Omental fat pad (tissue), 4 donors: ENCODE results near the gene CXXC5. TPM values are rescaled to one million over a fixed set of nuclear protein-coding genes. Genes with fewer than 3 reads are reported as not detected.

Source experiments
- ATAC-seq: fragments of 150-250 bp; one replicate; pipeline ENCODE4 v1.9.1; 2016; ENCODE audit warnings: mild to moderate bottlenecking, moderate library complexity; ENCODE audit not compliant: low FRiP score
- DNase-seq: peaks from one replicate; pipeline ENCODE4 v3.0.0-alpha.2; 2019; ENCODE audit warnings: low spot score
- CTCF ChIP-seq, 3 donors: fragments of 450-650 bp; IDR thresholded peaks; one replicate each; pipeline ENCODE4 v1.5.1; 2016 to 2017; ENCODE audit warnings: antibody characterized with exemption in 3 of 3, mild to moderate bottlenecking in 3 of 3, moderate library complexity in 2 of 3
- total RNA-seq, 4 donors: library from RNA; depleted of rRNA; stranded (reverse); fragments of >200 nt; gene quantifications; one replicate each; pipeline ENCODE4 v1.1.0, GENCODE V29; 2016

The CXXC5 gene
- total RNA-seq, 4 donors from 2014 or later = 14.9 to 27.3 (median 25.0) TPM

- DNase-seq (no peak), ATAC-seq (no peak)
- no peak for TF ChIP-seq CTCF (IDR thresholded peaks at IDR 0.05)
These were observed 39.5 kb downstream of the CXXC5 start for GRCh38 chr5:139687656-139688055.

- TF ChIP-seq CTCF (IDR thresholded peaks at IDR 0.05) = no peak
- DNase-seq = no peak
- ATAC-seq = no peak
These were observed 40.0 kb downstream of the CXXC5 start for GRCh38 chr5:139688088-139688702.

GRCh38 chr5:139688751-139689372, 40.7 kb downstream of the CXXC5 start:
- ATAC-seq = no peak
- no peak for DNase-seq
- no peak for TF ChIP-seq CTCF (IDR thresholded peaks at IDR 0.05)

GRCh38 chr5:139689631-139690063, 41.5 kb downstream of the CXXC5 start:
- DNase-seq (no peak), ATAC-seq (no peak)
- no peak for TF ChIP-seq CTCF (IDR thresholded peaks at IDR 0.05)

- ATAC-seq (peak; percentile 36), DNase-seq (no peak)
- TF ChIP-seq CTCF (IDR thresholded peaks at IDR 0.05) = no peak
These were observed 42.1 kb downstream of the CXXC5 start for GRCh38 chr5:139690064-139690802.

- no peak for DNase-seq
- no peak for ATAC-seq
- no peak for TF ChIP-seq CTCF (IDR thresholded peaks at IDR 0.05)
These were observed 42.9 kb downstream of the CXXC5 start for GRCh38 chr5:139690803-139691629.
